HEK293T (cell line): Measurements from ENCODE around the gene KRTAP3-3.

Source experiments
- CTCF ChIA-PET: fragments of 350-600 bp; formaldehyde crosslinking; extraction: SDS; loops from one replicate; lab custom pipeline; 2021; ENCODE audit warnings: antibody characterized with exemption, inconsistent platforms; lab: Yijun Ruan, JAX
- POLR2A ChIA-PET: fragments of 350-600 bp; formaldehyde crosslinking; extraction: SDS; loops from one replicate; lab custom pipeline; 2020; ENCODE audit warnings: antibody characterized with exemption, inconsistent platforms; lab: Yijun Ruan, JAX
- DNase-seq: peaks from one replicate; pipeline ENCODE4 v3.0.0; 2012; ENCODE audit warnings: mixed read lengths; ENCODE audit errors: extremely low spot score
- ARNT ChIP-seq: fragments of 450-650 bp; IDR thresholded peaks from 2 replicates; pipeline ENCODE4 v1.6.1; 2017; ENCODE audit warnings: mild to moderate bottlenecking
- BHLHE40 ChIP-seq: fragments of 450-650 bp; IDR thresholded peaks from 2 replicates; pipeline ENCODE4 v1.6.1; 2016; ENCODE audit warnings: mild to moderate bottlenecking, moderate library complexity, borderline replicate concordance
- CTBP1 ChIP-seq: fragments of 450-650 bp; IDR thresholded peaks from 2 replicates; pipeline ENCODE4 v1.6.1; 2016; ENCODE audit warnings: borderline replicate concordance
- ELF4 ChIP-seq: fragments of 450-650 bp; IDR thresholded peaks from 2 replicates; pipeline ENCODE4 v1.6.1; 2017; ENCODE audit warnings: antibody characterized with exemption
- FOXA1 ChIP-seq: fragments of 450-650 bp; IDR thresholded peaks from 2 replicates; pipeline ENCODE4 v1.6.1; 2016; ENCODE audit warnings: mild to moderate bottlenecking
- FOXK2 ChIP-seq: fragments of 450-650 bp; IDR thresholded peaks from 2 replicates; pipeline ENCODE4 v1.6.1; 2016; ENCODE audit warnings: mild to moderate bottlenecking
- FOXM1 ChIP-seq: fragments of 450-650 bp; IDR thresholded peaks from 2 replicates; pipeline ENCODE4 v1.6.1; 2017; ENCODE audit warnings: mild to moderate bottlenecking, borderline replicate concordance
- HDGF ChIP-seq: fragments of 450-650 bp; IDR thresholded peaks from 2 replicates; pipeline ENCODE4 v1.6.1; 2017; ENCODE audit warnings: antibody characterized with exemption, borderline replicate concordance
- L3MBTL2 ChIP-seq: fragments of 450-650 bp; conservative IDR thresholded peaks from 2 replicates; pipeline ENCODE4 v1.6.1; 2016; ENCODE audit warnings: mild to moderate bottlenecking
- LEF1 ChIP-seq: fragments of 450-650 bp; IDR thresholded peaks from 2 replicates; pipeline ENCODE4 v1.6.1; 2017; ENCODE audit warnings: mild to moderate bottlenecking, borderline replicate concordance
- NFRKB ChIP-seq: fragments of 450-650 bp; IDR thresholded peaks from 2 replicates; pipeline ENCODE4 v1.6.1; 2016; ENCODE audit warnings: mild to moderate bottlenecking, moderate library complexity
- PKNOX1 ChIP-seq: fragments of 450-650 bp; IDR thresholded peaks from 2 replicates; pipeline ENCODE4 v1.6.1; 2016
- SP1 ChIP-seq: fragments of 450-650 bp; IDR thresholded peaks from 2 replicates; pipeline ENCODE4 v1.6.1; 2017
- SUZ12 ChIP-seq: fragments of 450-650 bp; IDR thresholded peaks from 2 replicates; pipeline ENCODE4 v1.6.1; 2016; ENCODE audit warnings: mild to moderate bottlenecking
- TARDBP ChIP-seq: fragments of 450-650 bp; IDR thresholded peaks from 2 replicates; pipeline ENCODE4 v1.6.1; 2016
- ZNF384 ChIP-seq: fragments of 450-650 bp; IDR thresholded peaks from 2 replicates; pipeline ENCODE4 v1.6.1; 2016

KRTAP3-3 gene

GRCh38 chr17:41026715-41027471, 32.9 kb upstream of the KRTAP3-3 start, which contains the start of gene KRTAP1-5:
KRTAP1-5 (minus strand) TSS chr17:41027208; CDS start chr17:41027155, 53 bp downstream.
- DNase-seq: no peak
- CTCF ChIA-PET: no interaction called here
- TF ChIP-seq SUZ12: no peak
- TF ChIP-seq PKNOX1: no peak
- no peak for TF ChIP-seq CTBP1
- TF ChIP-seq L3MBTL2: no peak
- TF ChIP-seq NFRKB: no peak
- no peak for TF ChIP-seq SP1
- no peak for TF ChIP-seq LEF1
- TF ChIP-seq ZNF384: no peak
- no peak for TF ChIP-seq TARDBP
- POLR2A ChIA-PET: no interaction called here

DNA sequence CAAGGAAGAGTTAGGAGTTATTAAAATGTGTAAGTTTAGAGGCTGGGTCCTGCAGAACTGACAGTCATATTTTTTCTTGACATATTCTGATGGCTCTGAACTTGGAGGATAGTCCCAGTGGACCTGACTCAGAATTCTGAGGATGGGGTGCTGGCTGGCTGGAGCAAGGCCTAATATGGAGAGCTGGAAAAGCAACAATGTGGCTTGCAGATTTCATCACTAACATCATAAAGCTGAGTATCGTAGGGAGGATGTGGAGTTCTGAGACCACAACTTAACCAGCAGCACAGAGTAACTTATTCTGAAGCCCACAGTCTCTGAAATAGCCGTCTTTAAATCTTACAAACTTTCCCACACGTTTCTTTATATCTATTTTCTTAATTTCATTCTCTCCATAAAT, 30.7 kb upstream of the KRTAP3-3 start:
- TF ChIP-seq CTBP1 (no peak), BHLHE40 (no peak), L3MBTL2 (no peak)
- CTCF ChIA-PET: no interaction called here
- DNase-seq: no peak
- POLR2A ChIA-PET: no interaction called here

- CTCF ChIA-PET: no interaction called here
- POLR2A ChIA-PET: no interaction called here
These were observed 26.4 kb upstream of the KRTAP3-3 start for GRCh38 chr17:41020336-41020735.

GRCh38 chr17:41019415-41019814, 25.5 kb upstream of the KRTAP3-3 start:
- no peak for DNase-seq
- TF ChIP-seq FOXK2 (no peak), TARDBP (no peak), CTBP1 (no peak), PKNOX1 (no peak)
- POLR2A ChIA-PET: no interaction called here
- CTCF ChIA-PET: no interaction called here

More at GRCh38 chr17:41020336-41020735, 26.4 kb upstream of the KRTAP3-3 start:
- DNase-seq: no peak
- TF ChIP-seq SP1 (no peak), CTBP1 (no peak), L3MBTL2 (no peak), LEF1 (no peak), FOXK2 (no peak), ZNF384 (no peak), ELF4 (no peak), SUZ12 (no peak), FOXA1 (no peak), HDGF (no peak), FOXM1 (no peak), ARNT (no peak), PKNOX1 (no peak), BHLHE40 (no peak), NFRKB (no peak), TARDBP (no peak)

GRCh38 chr17:41018541-41018940, 24.6 kb upstream of the KRTAP3-3 start:
- no peak for DNase-seq
- TF ChIP-seq FOXM1 (no peak), FOXK2 (no peak), ARNT (no peak), BHLHE40 (no peak), SUZ12 (no peak), HDGF (no peak), L3MBTL2 (no peak), ZNF384 (no peak), LEF1 (no peak), PKNOX1 (no peak), SP1 (no peak), CTBP1 (no peak), NFRKB (no peak), FOXA1 (no peak), TARDBP (no peak), ELF4 (no peak)
- ChIA-PET POLR2A (no interaction called here), CTCF (no interaction called here)

DNA sequence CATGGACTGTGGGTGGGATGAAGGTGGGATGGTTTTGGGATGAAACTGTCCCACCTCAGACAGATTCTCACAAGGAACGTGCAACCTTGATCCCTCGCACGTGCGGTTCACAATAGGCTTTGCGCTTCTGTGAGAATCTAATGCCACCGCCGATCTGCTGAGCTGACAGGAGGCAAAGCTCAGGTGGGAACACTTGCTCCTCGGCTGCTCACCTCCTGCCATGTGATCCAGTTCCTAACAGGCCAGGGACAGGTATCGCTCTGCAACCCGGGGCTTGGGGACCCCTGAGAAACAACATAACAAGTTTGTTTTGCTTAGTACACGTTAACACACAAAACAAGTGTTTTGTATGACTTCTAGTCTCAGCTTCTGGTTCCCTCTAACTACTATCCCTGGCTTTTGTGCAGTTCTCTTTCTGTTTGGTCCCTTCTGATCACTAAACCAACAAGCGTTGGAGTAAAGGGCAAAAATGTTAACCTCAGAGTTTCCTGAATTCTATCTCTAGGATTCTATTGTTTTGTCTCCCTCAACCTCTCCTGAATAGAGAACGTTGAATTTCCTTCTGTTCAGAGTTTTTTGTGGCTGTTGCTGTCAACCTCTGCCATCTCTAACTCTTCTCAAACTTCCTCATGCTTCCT, 22.7 kb upstream of the KRTAP3-3 start:
- DNase-seq: no peak
- TF ChIP-seq L3MBTL2: no peak
- TF ChIP-seq FOXM1: no peak
- TF ChIP-seq ZNF384: no peak
- TF ChIP-seq SP1: no peak
- TF ChIP-seq SUZ12: no peak
- TF ChIP-seq LEF1: no peak
- TF ChIP-seq CTBP1: no peak
- TF ChIP-seq HDGF: no peak
- no peak for TF ChIP-seq ARNT
- TF ChIP-seq TARDBP: no peak
- TF ChIP-seq FOXK2: no peak
- TF ChIP-seq FOXA1: no peak
- TF ChIP-seq ELF4: no peak
- TF ChIP-seq BHLHE40: no peak
- no peak for TF ChIP-seq PKNOX1
- no peak for TF ChIP-seq NFRKB

More for the DNA sequence above, 22.7 kb upstream of the KRTAP3-3 start:
- ChIA-PET CTCF (interaction anchor here (0.6 kb wide), 1 partner anchor 491 kb away, joined by 3 read pairs; no protein-coding TSS in a partner anchor), POLR2A (no interaction called here)
